GM18858 (cell line): ENCODE results near the gene PRKN.

Experiments
- ATAC-seq: cut with Tn5 transposase; IDR thresholded peaks from one replicate; pipeline ENCODE4 v1.9.1; 2021; ENCODE audit not compliant: unreplicated experiment

PRKN gene

DNA sequence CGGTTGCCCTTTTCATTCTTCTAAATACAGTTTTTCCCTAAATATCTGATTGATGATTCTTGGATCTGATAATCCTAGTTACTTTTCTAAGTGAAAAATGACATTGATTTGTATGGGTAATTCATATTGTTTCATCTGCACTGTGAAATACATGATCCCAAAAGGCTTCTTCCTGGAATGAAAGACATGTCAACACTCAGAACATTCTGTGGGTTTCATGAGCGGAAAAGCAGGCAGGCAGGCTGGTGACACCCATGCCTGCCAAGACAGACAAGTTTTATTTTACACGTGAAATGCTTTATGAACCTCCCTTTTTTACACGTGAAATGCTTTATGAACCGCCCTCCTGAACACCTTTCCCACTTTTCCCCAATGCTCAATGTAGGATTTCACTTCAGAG lies 105.0 kb downstream of the PRKN start:
- no peak for ATAC-seq

DNA sequence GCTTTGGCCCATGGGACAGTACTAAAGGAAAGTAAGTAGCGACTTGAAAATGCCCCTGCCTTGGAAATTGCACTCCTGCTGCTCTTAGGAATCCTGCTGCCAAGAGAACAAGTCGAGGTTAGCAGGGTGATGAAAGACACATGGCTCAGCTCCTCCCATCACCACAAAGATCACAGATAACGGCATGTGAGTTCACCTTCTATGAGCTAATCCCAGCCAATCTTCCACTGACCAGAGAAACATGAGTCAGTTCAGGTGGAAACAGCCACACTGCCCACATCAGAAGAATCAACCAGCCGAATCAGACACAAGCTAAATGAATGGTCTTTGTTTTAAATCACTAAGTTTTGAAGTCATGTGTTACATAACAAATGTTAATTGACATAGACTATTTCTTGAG lies 106.3 kb downstream of the PRKN start:
- no peak for ATAC-seq

DNA sequence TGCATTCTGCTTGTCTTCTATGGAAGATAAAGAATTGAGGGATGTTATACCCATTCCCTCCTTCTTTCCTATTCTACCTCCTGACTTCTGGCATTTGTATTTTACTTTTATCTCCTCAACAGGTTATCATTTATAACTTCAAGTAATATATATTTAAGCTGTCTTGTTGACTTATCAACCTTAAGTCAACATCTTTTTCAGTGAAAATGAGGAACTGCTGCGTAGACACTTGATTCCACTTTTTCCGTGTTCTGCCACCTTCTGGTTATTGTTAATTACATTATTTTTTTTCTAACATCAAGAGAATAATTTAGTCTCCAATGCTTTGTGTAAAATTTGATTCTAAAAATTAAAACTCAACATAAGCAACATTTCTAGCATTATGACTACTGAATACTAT lies 107.5 kb downstream of the PRKN start:
- ATAC-seq, result no peak

DNA sequence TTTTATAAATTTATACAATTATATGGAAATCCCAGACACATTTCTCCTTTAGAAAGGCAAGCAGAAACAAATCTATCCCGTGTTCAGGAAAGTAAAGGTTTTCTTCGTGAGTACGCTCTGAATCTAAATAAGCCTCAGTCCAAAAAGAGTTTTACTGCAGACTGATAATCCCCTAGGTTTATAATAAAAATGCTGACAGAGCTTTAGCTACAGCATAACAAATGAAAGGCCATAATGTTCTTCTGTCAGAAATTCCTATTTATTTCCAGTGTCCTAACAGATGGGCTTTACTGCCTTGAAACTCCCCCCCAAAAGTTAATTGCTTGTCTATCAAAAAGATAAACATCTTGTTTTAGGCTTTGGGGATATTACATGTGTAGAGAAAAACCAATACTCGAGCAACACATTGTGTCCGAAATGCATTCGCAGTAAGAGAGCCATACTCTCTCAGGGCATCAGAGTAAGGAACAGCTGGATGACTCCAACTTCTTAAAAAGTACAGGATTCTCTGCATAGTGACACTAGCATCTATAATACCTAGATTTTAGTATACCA lies 109.0 kb downstream of the PRKN start:
- no peak for ATAC-seq

DNA sequence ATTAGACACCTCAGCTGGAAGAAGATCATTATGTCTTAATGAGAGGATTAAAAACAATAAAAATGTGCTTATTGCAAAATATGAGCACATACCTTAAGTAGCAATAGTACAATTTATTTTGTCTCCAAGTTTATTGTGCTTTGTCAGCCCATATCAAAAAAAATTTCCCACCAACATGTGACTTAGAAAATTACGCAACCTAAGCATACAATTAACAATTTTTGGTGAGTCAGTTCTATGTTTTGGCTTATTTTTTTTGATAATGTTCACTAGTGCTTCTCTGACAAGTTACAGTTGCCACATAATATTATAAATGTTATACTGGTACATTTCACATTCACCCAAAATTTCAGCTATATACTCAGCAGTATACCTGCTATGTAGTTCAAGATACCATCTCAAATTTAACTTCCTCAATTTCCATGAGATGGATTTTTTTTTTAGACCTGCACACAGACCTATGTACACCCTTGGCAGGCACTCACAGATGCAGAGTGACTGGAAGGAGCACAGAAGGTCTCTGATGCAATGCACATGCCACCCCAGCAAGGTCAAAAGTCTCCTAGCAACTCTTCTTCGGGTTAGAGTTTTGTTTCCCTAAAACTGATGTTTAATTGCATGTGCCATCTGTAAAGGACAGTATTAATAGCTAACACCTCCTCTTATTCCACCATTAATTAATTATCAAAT lies 112.4 kb downstream of the PRKN start:
- no peak for ATAC-seq

DNA sequence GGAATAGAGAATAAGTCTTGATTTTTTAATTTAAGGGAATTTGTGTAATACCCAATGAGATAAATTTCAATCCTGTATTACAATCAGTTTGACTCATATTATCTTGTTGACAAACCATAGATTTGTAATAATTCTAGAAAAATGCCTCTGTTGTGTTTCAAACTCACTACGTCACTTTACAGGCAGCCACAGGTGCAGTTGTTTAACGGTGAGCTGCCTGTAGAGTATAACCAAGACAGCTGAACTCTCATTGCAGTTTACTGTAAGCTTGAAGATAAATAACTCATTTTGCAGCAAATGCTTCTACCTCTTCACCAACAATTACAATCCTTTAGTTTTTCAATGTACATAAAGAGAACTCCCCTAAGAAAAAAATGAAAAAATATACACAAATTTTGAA lies 114.3 kb downstream of the PRKN start:
- no peak for ATAC-seq

DNA sequence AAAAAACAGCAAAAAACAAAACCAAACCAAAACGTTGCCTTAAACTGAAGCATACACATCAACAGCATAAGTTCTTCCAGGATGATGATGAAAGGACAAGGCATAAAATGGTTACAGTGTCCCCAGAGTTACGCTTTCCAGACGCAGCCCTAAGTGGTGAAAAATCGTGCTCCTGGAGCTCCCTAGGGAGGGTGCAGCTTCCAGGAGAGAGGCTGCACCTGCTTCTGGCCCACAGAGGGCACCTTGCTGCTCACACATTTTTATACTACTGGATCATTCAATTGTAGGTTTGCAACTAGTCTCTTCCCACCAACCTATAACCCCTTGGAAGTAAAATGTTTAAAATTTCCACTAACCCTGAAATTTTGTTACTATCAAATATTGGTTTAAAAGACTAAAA lies 115.0 kb downstream of the PRKN start:
- ATAC-seq, result no peak

DNA sequence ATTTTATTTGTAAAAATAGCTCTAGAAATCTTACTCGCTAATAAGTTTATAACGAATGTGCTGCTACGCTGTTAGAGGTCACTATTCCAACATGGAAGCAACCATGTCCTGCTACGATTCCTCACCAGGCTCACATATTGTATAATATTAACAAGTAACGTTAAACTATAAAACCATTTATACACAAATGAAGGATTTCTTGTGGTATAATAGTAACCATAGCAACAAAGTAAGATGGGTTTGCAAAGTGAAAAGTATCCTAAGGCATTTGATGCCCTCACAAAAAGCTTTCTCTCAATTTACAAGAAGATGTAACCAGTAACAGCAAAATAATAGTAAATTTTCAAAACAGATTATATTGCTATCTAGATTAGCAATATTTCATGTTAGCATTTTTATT lies 117.2 kb downstream of the PRKN start:
- no peak for ATAC-seq

DNA sequence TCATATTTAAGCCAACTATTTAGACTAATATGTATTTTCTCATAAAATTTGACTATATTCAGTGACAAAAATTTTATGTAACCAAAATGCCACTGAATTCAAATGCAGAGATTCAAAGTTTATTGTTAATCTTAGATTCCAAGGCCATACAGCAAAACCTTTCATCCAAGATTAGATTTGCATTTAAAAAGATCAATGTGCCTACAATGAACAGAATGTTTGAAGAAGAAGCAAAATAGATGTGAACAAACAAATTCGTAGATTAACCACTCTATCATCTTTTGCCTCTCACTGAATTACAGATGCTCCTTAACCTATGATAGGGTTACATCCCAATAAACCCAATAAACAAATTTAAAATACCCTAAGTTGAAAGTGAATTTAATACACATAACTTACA lies 121.7 kb downstream of the PRKN start:
- ATAC-seq, result no peak

DNA sequence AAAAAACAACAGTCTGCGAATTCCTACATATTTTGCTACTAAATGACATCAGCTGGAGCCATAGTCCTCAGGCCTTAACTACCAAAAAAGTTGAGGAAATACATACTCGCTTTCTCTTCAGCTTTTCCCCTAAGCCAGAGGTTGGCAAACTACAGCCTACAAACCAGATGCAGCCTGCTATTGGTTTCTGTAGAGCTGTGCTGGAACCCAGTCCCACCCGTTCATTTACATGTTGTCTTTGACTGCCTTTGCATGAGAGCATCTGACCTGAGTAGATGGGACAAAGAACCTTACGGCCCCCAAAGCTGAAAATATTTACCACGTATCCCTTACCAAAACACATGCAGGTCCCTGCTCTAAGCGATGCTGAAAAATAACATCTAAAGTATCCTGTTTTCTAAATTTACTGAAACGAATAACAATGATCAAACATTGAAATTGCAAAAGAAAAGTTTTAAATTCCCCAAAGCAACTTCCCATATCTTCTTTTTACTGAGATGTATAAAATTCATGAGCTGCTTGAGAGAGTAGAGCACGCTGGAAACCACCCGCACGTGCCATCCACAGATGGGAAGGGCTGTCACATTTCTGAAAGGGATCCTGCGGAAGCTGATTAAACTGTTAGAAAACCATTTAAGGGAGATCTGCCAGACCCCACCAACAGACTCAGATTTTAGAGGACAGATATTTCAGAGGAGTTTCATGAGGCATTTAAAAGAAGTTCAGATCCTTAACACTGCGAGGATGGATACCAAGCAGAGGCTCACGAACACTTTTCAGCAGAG lies 124.1 kb downstream of the PRKN start:
- ATAC-seq, result no peak

DNA sequence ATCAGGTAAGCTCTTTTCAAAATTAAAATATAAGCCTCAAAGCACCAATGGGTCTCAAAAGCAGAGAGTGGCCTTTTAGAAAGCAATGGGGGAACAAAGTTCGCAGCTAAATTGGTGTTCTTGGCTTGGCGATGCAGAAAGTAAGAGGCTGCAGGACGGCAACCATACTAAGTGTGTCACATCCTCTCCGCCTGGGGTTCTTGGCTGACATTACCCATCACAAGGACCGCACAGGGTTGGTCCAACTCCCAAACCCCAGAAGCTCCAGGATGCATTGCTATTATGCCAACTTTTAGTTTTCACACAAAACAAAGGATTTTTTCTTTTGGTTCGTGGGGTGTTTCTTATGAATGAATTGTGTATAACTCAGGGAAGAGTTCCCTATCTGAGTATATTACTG lies 124.8 kb downstream of the PRKN start:
- no peak for ATAC-seq

DNA sequence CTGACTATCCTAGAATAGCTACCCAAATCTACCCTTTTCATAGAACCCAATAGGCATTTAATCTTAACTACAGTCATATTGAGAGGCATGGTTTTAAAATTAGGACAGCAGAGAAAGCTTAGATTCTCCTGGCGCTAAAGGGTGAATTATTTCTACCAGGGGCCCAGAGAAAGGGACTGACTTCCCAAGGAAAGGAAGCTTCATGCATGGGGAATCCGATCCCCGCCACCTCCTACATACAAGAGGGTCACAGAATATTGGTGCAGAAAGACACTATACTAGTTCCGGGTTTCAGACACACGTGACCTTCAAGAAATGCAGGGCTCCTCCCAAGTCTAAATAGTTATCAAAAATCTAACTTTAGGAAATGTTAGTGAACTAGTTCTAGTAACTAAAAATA lies 130.9 kb downstream of the PRKN start:
- no peak for ATAC-seq

DNA sequence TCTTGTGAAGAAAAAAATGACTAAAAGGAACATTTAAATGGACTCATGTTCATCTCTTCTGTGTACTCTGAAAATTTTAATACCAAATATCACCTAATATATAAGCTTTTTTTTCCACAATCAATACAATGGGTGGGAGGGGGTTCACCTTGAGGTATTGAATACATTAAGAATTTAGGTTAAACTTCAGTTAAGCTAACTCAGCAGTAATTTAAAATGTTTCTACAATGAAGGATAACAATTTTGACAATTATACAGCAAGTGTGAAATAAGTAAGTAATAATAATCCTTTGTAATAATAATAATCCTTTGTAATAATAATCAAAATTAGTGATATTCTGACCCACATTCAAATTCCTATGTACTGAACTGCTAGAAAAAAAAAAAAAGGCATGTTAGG lies 136.0 kb downstream of the PRKN start:
- no peak for ATAC-seq

DNA sequence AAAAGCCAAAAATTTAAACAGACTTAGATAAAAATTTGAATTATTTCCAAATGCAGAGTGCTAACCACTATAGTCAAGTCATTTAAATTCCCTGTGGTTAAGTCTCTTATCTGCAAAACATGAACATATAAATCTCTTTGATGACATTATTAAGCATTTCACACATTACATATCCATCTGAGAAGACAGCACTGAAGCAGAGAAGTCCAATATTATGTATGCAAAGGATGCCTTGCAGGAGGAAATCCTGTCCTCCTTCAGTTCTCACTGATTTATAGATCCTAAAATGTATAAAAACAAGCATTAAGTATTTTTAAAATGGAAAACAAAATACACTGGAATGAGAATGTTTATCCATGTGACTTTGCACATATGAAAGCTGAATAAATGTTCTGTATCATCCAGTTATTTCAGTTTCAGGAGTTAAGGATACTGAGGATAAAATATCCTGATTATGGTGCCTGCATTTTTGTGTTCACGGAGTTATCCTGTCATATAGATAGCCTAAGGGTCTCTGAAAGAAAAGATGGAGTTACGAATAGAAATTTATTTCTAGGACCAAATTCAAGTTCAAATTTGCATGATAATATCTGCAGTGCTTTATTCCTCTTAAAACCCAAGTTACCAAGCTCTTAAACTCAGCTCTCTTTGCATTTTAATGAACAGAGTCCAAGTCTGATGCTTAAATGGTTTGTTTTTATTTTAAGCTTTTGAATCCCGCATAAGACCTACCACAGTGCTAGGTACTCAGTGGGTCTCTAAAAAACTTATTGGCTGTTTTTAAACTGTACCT lies 145.4 kb downstream of the PRKN start:
- no peak for ATAC-seq

DNA sequence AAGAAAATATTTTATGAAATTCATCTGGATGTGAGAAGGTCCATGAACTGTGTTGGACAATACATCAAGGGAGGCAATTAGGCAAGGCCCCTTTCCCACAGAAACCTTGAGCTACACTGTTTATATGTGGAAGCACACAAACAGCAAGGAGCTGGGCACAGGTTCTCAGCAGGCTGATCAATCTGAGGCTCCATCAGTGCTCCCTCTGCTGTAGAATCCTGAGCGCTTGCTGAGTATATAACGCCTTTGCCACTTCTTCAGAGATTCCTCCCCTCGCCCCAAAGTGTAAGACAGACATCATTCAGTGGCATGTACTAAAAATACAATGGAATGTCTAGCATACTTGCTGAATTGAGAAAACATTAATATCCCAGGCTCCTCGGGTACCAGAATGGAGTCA lies 146.9 kb downstream of the PRKN start:
- no peak for ATAC-seq

DNA sequence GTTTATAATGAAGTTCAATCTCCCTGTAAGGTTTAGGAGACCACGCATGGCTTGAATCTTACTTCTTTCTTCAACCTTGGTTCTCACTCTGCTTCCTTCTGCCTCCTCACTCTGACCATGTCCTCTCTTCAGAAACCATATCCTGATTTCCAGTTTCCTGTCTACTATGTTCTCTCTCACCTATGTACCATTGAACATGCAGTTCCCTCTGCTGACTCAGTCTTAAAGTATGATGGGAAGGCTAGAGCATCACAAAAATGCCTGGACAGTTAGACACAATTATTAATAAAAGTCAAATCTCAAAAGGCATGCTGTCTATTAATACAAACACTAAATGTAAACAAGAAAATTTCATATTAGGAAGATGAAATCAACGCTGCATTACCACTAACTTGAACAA lies 151.6 kb downstream of the PRKN start:
- ATAC-seq, result no peak

DNA sequence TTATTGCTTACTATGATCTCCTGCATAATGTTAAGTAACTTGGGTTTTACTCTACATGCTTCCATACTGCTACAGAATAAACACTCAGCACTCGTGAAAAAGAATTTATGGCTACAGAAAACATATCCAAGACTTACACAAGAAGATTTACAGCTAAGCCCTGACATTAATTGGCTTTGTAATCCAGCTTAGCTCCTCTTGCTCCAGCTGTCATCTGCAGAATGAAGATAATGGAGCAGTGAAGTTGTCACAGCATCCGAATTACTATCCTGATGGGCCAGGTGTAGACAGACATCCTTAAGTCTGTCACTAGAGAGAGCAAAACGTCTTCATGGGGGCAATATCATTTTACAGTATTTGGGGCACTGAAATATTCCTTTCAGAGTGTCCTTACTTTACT lies 155.3 kb downstream of the PRKN start:
- ATAC-seq, result no peak

DNA sequence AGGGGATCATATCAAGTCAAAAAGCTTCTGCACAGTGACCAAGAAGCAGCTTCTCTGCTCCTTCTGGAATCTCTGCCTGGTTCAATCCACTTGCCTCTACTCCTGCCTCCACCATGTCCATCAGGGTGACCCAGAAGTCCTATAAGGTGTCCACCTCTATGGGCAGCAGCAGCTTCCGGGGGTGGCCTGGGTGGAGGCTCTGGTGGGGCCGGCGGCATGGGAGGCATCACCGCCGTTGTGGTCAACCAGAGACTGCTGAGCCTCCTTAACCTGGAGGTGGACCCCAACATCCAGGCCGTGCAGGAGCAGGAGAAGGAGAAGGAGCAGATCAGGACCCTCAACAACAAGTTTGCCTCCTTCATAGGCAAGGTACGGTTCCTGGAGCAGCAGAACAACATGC lies 159.3 kb downstream of the PRKN start:
- ATAC-seq, result no peak

DNA sequence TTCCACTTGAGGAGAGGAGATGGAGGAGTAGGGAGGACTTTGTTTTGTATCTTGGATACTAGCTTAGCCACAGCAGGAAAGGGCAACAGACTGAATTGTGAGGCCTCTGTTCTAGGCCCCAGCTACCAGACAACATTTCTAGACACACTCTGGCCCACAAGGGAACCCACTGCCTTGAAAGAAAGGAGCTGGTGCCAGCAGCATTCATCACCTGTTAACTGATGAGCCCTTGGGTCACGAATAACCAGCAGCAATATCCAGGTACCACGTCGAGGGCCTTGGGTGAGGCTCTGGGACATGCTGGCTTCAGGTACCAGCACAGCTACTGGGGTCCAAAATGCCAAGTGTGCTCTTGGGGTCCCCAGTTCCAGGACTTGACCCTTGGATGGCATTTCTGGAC lies 165.5 kb downstream of the PRKN start:
- no peak for ATAC-seq

DNA sequence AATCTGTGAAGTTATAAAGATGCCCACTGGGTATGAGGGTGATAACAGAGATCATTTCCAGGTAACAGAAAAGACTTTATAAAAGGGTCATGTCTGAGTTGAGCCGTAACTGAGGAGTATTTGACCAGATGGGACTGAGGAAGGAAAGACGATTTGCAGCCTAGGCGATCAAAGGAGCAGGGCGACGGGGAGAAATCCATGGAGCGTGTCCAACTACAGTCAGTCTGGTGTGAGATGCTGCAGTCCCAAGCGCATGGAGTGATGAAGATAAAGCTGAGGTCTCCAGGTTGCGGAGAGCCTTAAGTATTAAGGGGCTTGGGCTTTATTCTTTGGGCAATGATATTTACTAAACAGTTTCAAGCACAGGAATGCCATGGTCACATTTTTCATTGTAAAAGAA lies 166.7 kb downstream of the PRKN start:
- ATAC-seq, result no peak

DNA sequence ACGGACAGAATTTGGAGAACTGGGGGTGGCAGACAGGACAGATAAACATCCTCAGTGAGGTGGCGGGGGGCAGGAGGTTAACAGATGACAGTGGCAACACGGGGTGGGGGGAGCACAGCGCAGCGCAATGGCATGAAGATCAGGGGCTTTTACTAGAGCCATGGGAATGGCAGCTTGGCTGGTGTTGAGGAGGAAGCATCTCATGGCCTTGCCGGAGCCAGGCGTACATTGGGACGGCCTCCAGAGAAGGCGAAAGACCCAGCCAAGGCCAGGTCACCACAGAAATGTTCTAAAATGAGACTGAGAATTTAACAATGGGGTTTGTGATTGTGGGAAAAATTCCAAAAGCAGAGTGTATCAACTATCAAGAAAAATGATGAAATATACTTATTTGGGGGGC lies 173.0 kb downstream of the PRKN start:
- ATAC-seq, result no peak

DNA sequence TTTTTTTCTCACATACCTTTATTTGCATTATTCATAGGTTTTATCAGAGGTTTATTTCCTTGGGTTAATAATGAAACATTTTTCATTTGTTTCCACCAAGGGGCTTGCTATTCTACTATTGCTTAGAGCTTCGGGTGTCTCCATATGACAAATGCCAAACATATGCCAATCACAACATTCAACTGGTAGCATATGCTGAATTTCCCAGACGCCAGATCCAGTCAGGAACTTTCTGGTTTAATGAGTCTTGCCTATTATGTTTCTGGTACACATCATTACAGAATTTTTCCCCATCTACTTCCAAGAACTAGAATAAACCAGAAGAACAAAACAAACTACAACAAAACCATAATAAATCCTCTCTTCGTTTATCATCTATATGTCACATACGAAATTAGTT lies 180.7 kb downstream of the PRKN start:
- ATAC-seq, result no peak
